Suprapubic skin (tissue), 4 donors: ENCODE measurements around the gene RDX. TPM values are rescaled to one million over a fixed set of nuclear protein-coding genes. Genes with fewer than 3 reads are reported as not detected.

Experiments
- DNase-seq, 2 donors: peaks; one replicate each; pipeline ENCODE4 v3.0.0-alpha.2; 2019; ENCODE audit warnings: low spot score in 2 of 2
- H3K27ac ChIP-seq: fragments of 200-600 bp; sonication (generic); one replicate; pipeline ENCODE4 v1.5.1; 2019
- H3K27me3 ChIP-seq: fragments of 200-600 bp; sonication (generic); one replicate; pipeline ENCODE4 v1.5.1; 2019
- H3K36me3 ChIP-seq: fragments of 200-600 bp; sonication (generic); one replicate; pipeline ENCODE4 v1.5.1; 2019
- H3K4me1 ChIP-seq: fragments of 200-600 bp; sonication (generic); one replicate; pipeline ENCODE4 v1.5.1; 2019
- H3K4me3 ChIP-seq: fragments of 200-600 bp; sonication (generic); one replicate; pipeline ENCODE4 v1.5.1; 2019; ENCODE audit warnings: mild to moderate bottlenecking
- H3K9me3 ChIP-seq: fragments of 200-600 bp; sonication (generic); one replicate; pipeline ENCODE4 v1.5.1; 2019
- CTCF ChIP-seq, 2 donors: fragments of 200-600 bp in 1 of 2; fragments of 450-650 bp in 1 of 2; sonication (generic) in 1 of 2; IDR thresholded peaks; one replicate each; pipeline ENCODE4 v1.5.1; 2016 to 2019; ENCODE audit warnings: antibody characterized with exemption in 2 of 2, mild to moderate bottlenecking in 1 of 2, moderate library complexity in 1 of 2
- EP300 ChIP-seq: sonication (generic); formaldehyde crosslinking; IDR thresholded peaks from one replicate; pipeline ENCODE4 v1.6.1; 2017; ENCODE audit warnings: antibody characterized with exemption
- POLR2A ChIP-seq, 2 donors: fragments of 450-650 bp; IDR thresholded peaks; one replicate each; pipeline ENCODE4 v1.6.1; 2017; ENCODE audit warnings: antibody characterized with exemption in 2 of 2, mild to moderate bottlenecking in 2 of 2, moderate library complexity in 2 of 2
- POLR2AphosphoS5 ChIP-seq, 3 donors: sonication (generic); formaldehyde crosslinking; IDR thresholded peaks; one replicate each; pipeline ENCODE4 v1.6.1; 2017; ENCODE audit warnings: antibody characterized with exemption in 3 of 3
- WGBS: methylation state at CpG from one replicate; pipeline ENCODE4 v1.1.5; 2018; 5-methylcytosine and 5-hydroxymethylcytosine counted together
- total RNA-seq, 4 donors: library from RNA; depleted of rRNA; stranded (reverse); fragments of >200 nt; gene quantifications; one replicate each; pipeline ENCODE4 v1.1.0, GENCODE V29; 2016

RDX gene
- total RNA-seq, 4 donors from 2014 or later: 24.8 to 46.4 (median 38.3) TPM

- no peaks in the 10 kb centered on the region for H3K9me3 ChIP-seq
- no peaks in the 10 kb centered on the region for H3K27me3 ChIP-seq
- H3K4me3 ChIP-seq: no peak overlapping the region
- 86% methylated on average over 5 of the region's 5 CpGs for WGBS
- no peak for DNase-seq
- no peaks in the 10 kb centered on the region for H3K4me1 ChIP-seq
- H3K36me3 ChIP-seq: peaks cover 17% of the 10 kb centered on the region
- no peak for TF ChIP-seq CTCF (IDR thresholded peaks at IDR 0.05)
- no peak for TF ChIP-seq EP300
- no peak for TF ChIP-seq POLR2A (IDR thresholded peaks at IDR 0.05)
- no peak for TF ChIP-seq POLR2AphosphoS5 (IDR thresholded peaks at IDR 0.05)
- no peak overlapping the region for H3K27ac ChIP-seq
Observed at GRCh38 chr11:110168033-110168803, 128.2 kb downstream of the RDX start.

GRCh38 chr11:110165039-110165925 lies 131.1 kb downstream of the RDX start:
- H3K4me3 ChIP-seq: no peak overlapping the region
- TF ChIP-seq EP300 (no peak), CTCF (IDR thresholded peaks at IDR 0.05) (no peak)
- WGBS: 90% methylated on average over 28 of the region's 28 CpGs

GRCh38 chr11:110162216-110162615 lies 134.2 kb downstream of the RDX start:
- H3K9me3 ChIP-seq: no peaks in the 10 kb centered on the region
- H3K36me3 ChIP-seq: peaks cover 32% of the 10 kb centered on the region
- no peaks in the 10 kb centered on the region for H3K4me1 ChIP-seq
- no peak for DNase-seq
- no peak overlapping the region for H3K4me3 ChIP-seq
- no peak for TF ChIP-seq EP300
- TF ChIP-seq POLR2AphosphoS5 (IDR thresholded peaks at IDR 0.05): no peak
- no peak for TF ChIP-seq POLR2A (IDR thresholded peaks at IDR 0.05)
- TF ChIP-seq CTCF (IDR thresholded peaks at IDR 0.05): no peak
- H3K27me3 ChIP-seq: no peaks in the 10 kb centered on the region
- no peak overlapping the region for H3K27ac ChIP-seq

More at GRCh38 chr11:110165039-110165925, 131.1 kb downstream of the RDX start:
- no peak overlapping the region for H3K27ac ChIP-seq
- DNase-seq: no peak
- H3K36me3 ChIP-seq: peaks cover 17% of the 10 kb centered on the region
- H3K4me1 ChIP-seq: no peaks in the 10 kb centered on the region
- no peaks in the 10 kb centered on the region for H3K9me3 ChIP-seq
- no peaks in the 10 kb centered on the region for H3K27me3 ChIP-seq

- no peak overlapping the region for H3K27ac ChIP-seq
- H3K4me1 ChIP-seq: no peaks in the 10 kb centered on the region
- H3K36me3 ChIP-seq: peaks cover 32% of the 10 kb centered on the region
- TF ChIP-seq POLR2AphosphoS5 (IDR thresholded peaks at IDR 0.05) (no peak), EP300 (no peak), POLR2A (IDR thresholded peaks at IDR 0.05) (no peak), CTCF (IDR thresholded peaks at IDR 0.05) (no peak)
- no peak for DNase-seq
- H3K9me3 ChIP-seq: no peaks in the 10 kb centered on the region
- no peaks in the 10 kb centered on the region for H3K27me3 ChIP-seq
- no peak overlapping the region for H3K4me3 ChIP-seq
- 96% methylated on average over 9 of the region's 9 CpGs for WGBS
Observed at GRCh38 chr11:110161061-110161460, 135.4 kb downstream of the RDX start.

GRCh38 chr11:110160437-110160836 lies 136.0 kb downstream of the RDX start:
- TF ChIP-seq EP300 (no peak), POLR2AphosphoS5 (IDR thresholded peaks at IDR 0.05) (no peak), POLR2A (IDR thresholded peaks at IDR 0.05) (no peak), CTCF (IDR thresholded peaks at IDR 0.05) (no peak)
- DNase-seq: no peak
- Histone ChIP-seq H3K9me3 (no peaks in the 10 kb centered on the region), H3K27ac (no peak overlapping the region), H3K36me3 (peaks cover 28% of the 10 kb centered on the region), H3K27me3 (no peaks in the 10 kb centered on the region), H3K4me3 (no peak overlapping the region), H3K4me1 (no peaks in the 10 kb centered on the region)
- 72% methylated on average over 2 of the region's 2 CpGs for WGBS
